Caco-2 (cell line): ENCODE data around the gene H3-3A. TPM values are rescaled to one million over a fixed set of nuclear protein-coding genes. Genes with fewer than 3 reads are reported as not detected.
A peak's percentile ranks its signal among the peaks of the same experiment; 100 is the strongest.

Experiments used
- BruUV-seq: library from RNA; stranded (reverse); fragments of 400-500 nt; replicated peaks from 2 replicates; lab custom pipeline; 2021; lab: Mats Ljungman, UMichigan
- CTCF ChIA-PET: fragments of 300-600 bp; sonication (Branson Sonifier 250); formaldehyde crosslinking; loops from one replicate; lab custom pipeline; 2022; ENCODE audit warnings: antibody characterized with exemption; lab: Charles Lee
- POLR2A ChIA-PET: fragments of 300-600 bp; sonication (Branson Sonifier 250); formaldehyde crosslinking; loops from one replicate; lab custom pipeline; 2022; ENCODE audit warnings: antibody characterized with exemption; lab: Charles Lee
- DNase-seq, 2 experiments: peaks; one replicate each; pipeline versions ENCODE4 v3.0.0 to v3.0.0-alpha.2; 2020 to 2022
- H3K27me3 ChIP-seq: replicated peaks from 2 replicates; pipeline ENCODE4 v1.6.0; 2011; ENCODE audit warnings: low read length; ENCODE audit not compliant: control insufficient read depth, insufficient read depth
- H3K36me3 ChIP-seq: 2 replicates; pipeline ENCODE4 v1.5.1; 2011; ENCODE audit warnings: low read length; ENCODE audit not compliant: control insufficient read depth, insufficient read depth
- H3K4me1 ChIP-seq: fragments of 250-450 bp; sonication (Bioruptor Pico); 2 replicates; pipeline ENCODE4 v1.5.1; 2020; ENCODE audit warnings: mild to moderate bottlenecking
- H3K4me3 ChIP-seq: 2 replicates; pipeline ENCODE4 v1.5.1; 2011; ENCODE audit warnings: low read depth, mild to moderate bottlenecking, control low read depth, low read length
- H3K9me3 ChIP-seq: fragments of 250-450 bp; sonication (Bioruptor Pico); 2 replicates; pipeline ENCODE4 v1.5.1; 2020; ENCODE audit warnings: mild to moderate bottlenecking, moderate library complexity
- H3K27ac Mint-ChIP-seq: one replicate; pipeline ENCODE4 v1.8.0; 2022; ENCODE audit warnings: mixed read lengths; ENCODE audit not compliant: unreplicated experiment
- H3K27me3 Mint-ChIP-seq: one replicate; pipeline ENCODE4 v1.8.0; 2022; ENCODE audit warnings: mixed read lengths; ENCODE audit not compliant: insufficient read depth, unreplicated experiment
- H3K36me3 Mint-ChIP-seq: one replicate; pipeline ENCODE4 v1.8.0; 2022; ENCODE audit warnings: mild to moderate bottlenecking, mixed read lengths; ENCODE audit not compliant: insufficient read depth, unreplicated experiment
- H3K4me1 Mint-ChIP-seq: one replicate; pipeline ENCODE4 v1.8.0; 2022; ENCODE audit warnings: low read depth, mixed read lengths; ENCODE audit not compliant: unreplicated experiment
- H3K4me3 Mint-ChIP-seq: one replicate; pipeline ENCODE4 v1.8.0; 2022; ENCODE audit warnings: mild to moderate bottlenecking, moderate library complexity, mixed read lengths; ENCODE audit not compliant: unreplicated experiment
- H3K9me3 Mint-ChIP-seq: one replicate; pipeline ENCODE4 v1.8.0; 2022; ENCODE audit warnings: mixed read lengths; ENCODE audit not compliant: unreplicated experiment
- intact Hi-C: fragments of 100-400 bp; cut with micrococcal nuclease; formaldehyde crosslinking; loops from one replicate; pipeline ENCODE4 v1.10.0; 2022; ENCODE audit not compliant: unreplicated experiment
- total RNA-seq: library from RNA; stranded (reverse); gene quantifications from 2 replicates; pipeline ENCODE4 v1.2.3, GENCODE V29; 2022
- TF ChIP-seq, protein P1 (sequence below), 2 experiments: fragments of 200-600 bp in 1 of 2; IDR thresholded peaks; 1 replicate in 1 of 2; 2 replicates in 1 of 2; pipeline versions ENCODE4 v1.5.1 to v1.8.0; 2011 to 2022; ENCODE audit warnings: antibody characterized with exemption in 1 of 2, control low read depth in 1 of 2, inconsistent platforms in 1 of 2, low read depth in 1 of 2, low read length in 1 of 2, mild to moderate bottlenecking in 1 of 2, moderate library complexity in 1 of 2; ENCODE audit not compliant: insufficient read depth in 1 of 2, severe bottlenecking in 1 of 2, unreplicated experiment in 1 of 2

H3-3A gene
- total RNA-seq, 1 experiment from 2014 or later = 512 TPM

DNA sequence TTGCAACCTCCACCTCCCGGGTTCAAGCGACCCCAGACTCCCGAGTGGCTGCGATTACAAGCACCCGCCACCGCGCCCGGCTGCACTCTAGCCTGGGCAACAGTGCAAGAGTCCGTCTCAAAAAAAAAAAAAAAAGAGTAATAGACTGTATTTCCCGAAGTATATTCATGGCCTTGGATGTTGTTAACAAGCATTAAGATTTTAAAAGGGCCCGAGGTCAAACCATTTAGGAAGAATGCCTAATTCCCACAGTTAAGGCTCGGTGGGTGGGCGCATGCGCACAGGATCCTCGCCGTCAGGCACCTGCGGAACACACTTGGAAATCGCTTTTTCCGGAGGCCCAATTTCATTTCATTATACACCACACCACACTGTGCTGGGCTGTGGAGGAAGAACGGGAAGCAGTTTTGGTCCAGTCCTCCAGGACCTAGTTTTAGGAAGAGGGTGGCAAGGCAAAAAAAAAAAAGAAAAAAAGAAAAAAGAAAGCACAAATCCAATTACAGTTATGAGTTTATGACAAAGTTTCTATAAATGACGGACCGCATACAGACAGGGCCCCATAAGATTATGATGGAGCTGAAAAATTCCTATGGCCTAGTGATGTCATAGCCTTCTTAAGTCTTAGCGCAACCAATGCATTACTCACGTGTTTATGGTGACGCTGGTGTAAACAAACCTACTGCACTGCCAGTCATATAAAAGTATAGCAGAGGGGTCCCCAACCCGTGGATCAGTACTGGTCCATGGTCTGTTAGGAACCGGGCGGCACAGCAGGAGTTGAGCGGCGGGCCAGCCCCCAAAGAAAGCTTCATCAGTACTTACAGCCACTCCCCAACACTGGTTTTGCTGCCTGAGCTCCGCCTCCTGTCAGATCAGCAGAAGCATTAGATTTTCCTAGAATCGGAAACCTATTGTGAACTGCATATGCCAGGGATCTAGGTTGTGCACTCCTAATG, 38.2 kb downstream of the H3-3A start:
- TF ChIP-seq, protein P1, sequence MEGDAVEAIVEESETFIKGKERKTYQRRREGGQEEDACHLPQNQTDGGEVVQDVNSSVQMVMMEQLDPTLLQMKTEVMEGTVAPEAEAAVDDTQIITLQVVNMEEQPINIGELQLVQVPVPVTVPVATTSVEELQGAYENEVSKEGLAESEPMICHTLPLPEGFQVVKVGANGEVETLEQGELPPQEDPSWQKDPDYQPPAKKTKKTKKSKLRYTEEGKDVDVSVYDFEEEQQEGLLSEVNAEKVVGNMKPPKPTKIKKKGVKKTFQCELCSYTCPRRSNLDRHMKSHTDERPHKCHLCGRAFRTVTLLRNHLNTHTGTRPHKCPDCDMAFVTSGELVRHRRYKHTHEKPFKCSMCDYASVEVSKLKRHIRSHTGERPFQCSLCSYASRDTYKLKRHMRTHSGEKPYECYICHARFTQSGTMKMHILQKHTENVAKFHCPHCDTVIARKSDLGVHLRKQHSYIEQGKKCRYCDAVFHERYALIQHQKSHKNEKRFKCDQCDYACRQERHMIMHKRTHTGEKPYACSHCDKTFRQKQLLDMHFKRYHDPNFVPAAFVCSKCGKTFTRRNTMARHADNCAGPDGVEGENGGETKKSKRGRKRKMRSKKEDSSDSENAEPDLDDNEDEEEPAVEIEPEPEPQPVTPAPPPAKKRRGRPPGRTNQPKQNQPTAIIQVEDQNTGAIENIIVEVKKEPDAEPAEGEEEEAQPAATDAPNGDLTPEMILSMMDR (IDR thresholded peaks at IDR 0.05; ENCODE audit: insufficient read depth in 1 of 2, low read depth in 1 of 2, low read length in 1 of 2, severe bottlenecking in 1 of 2, unreplicated experiment in 1 of 2) = no peak
- peaks cover 12% of the 10 kb centered on the region for H3K4me1 Mint-ChIP-seq
- no peak overlapping the region for H3K27ac Mint-ChIP-seq
- ChIA-PET CTCF (interaction anchor here (0.8 kb wide), 1 partner anchor 36 kb away, joined by 4 read pairs; no protein-coding TSS in a partner anchor), POLR2A (no interaction called here)
- DNase-seq = no peak
- Histone ChIP-seq H3K27me3 (no peaks in the 10 kb centered on the region), H3K4me1 (peaks cover 8% of the 10 kb centered on the region; the same call in 1 of the 2 replicates), H3K36me3 (no peaks in the 10 kb centered on the region), H3K4me3 (peak overlapping the region; percentile 31), H3K9me3 (no peaks in the 10 kb centered on the region)
- H3K27me3 Mint-ChIP-seq = no peaks in the 10 kb centered on the region
- H3K36me3 Mint-ChIP-seq = no peaks in the 10 kb centered on the region
- no TSS peak for BruUV-seq
- H3K4me3 Mint-ChIP-seq = peak overlapping the region; percentile 78
- no peaks in the 10 kb centered on the region for H3K9me3 Mint-ChIP-seq
- intact Hi-C loops = no loop called here

DNA sequence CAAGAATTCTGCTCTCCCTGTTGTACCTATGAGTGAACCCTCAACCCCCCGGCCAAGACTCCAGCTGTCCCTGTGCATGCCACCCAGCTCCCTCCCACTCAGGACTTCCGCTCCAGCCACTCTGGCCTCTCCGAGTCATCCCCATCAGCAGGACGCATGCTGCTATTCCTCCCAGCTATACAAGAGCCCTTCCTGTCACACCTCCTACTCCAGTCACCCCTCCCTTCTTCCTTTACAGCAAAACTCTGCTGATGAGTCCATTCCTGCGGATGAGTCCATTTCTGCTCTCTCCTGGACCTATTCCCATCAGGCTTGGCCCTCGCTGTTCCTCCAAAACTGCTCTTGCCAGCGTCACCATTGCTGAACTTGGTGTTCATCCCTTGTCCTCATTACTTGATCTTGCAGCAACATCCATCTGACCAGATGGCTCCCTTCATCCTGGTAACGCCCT, 42.2 kb downstream of the H3-3A start:
- Histone ChIP-seq H3K4me3 (no peak overlapping the region), H3K4me1 (peaks cover 5% of the 10 kb centered on the region; the same call in 1 of the 2 replicates), H3K27me3 (no peaks in the 10 kb centered on the region), H3K9me3 (no peaks in the 10 kb centered on the region), H3K36me3 (no peaks in the 10 kb centered on the region)
- TF ChIP-seq, protein P1 (IDR thresholded peaks at IDR 0.05; ENCODE audit: insufficient read depth in 1 of 2, low read depth in 1 of 2, low read length in 1 of 2, severe bottlenecking in 1 of 2, unreplicated experiment in 1 of 2) = no peak
- POLR2A ChIA-PET = no interaction called here
- intact Hi-C loops = no loop called here
- Mint-ChIP-seq H3K27me3 (no peaks in the 10 kb centered on the region), H3K27ac (no peak overlapping the region), H3K36me3 (no peaks in the 10 kb centered on the region), H3K9me3 (no peaks in the 10 kb centered on the region), H3K4me3 (no peak overlapping the region), H3K4me1 (peaks cover 15% of the 10 kb centered on the region)
- CTCF ChIA-PET = interaction anchor here (0.6 kb wide), 1 partner anchor 9 kb away, joined by 3 read pairs; no protein-coding TSS in a partner anchor
- no peak for DNase-seq
- BruUV-seq = no TSS peak
